ENCODE measurements around the gene KLHL42.
A peak's percentile ranks its signal among the peaks of the same experiment; 100 is the strongest.

KLHL42 gene

GRCh38 chr12:27810756-27811155 is 30.7 kb downstream of the KLHL42 start:
- peak overlapping the region; percentile 9 for H2BK5ac ChIP-seq (ENCODE audit: low read depth, low read length, poor library complexity, severe bottlenecking)
- no peak overlapping the region for H3K27ac ChIP-seq (ENCODE audit: low read length, poor library complexity, severe bottlenecking)
- 87% methylated on average over 4 of the region's 4 CpGs for WGBS

GRCh38 chr12:27812502-27812901 is 32.5 kb downstream of the KLHL42 start:
- Histone ChIP-seq H2BK5ac (ENCODE audit: low read depth, low read length, poor library complexity, severe bottlenecking) (no peak overlapping the region), H3K27me3 (ENCODE audit: control insufficient read depth in 1 of 2, insufficient read depth in 1 of 2, low read length in 2 of 2) (peaks cover 0 to 9% of the 10 kb centered on the region in 2 experiments), H3K27ac (ENCODE audit: low read length, poor library complexity, severe bottlenecking) (no peak overlapping the region), H3K23ac (ENCODE audit: low read length in 2 of 2) (no peak overlapping the region), H3K4me1 (ENCODE audit: control insufficient read depth, insufficient read depth, low read depth, low read length) (peaks cover 2% of the 10 kb centered on the region), H2BK15ac (ENCODE audit: low read depth, poor library complexity, severe bottlenecking) (no peak overlapping the region), H3K9ac (ENCODE audit: low read length) (no peak overlapping the region), H3K18ac (ENCODE audit: low read depth in 1 of 2, low read length in 2 of 2) (no peak overlapping the region), H3K79me1 (replicated peaks; ENCODE audit: low read length, poor library complexity, severe bottlenecking) (no peaks in the 10 kb centered on the region), H2AK5ac (ENCODE audit: low read length, severe bottlenecking) (no peak overlapping the region), H4K8ac (ENCODE audit: low read length) (no peak overlapping the region), H4K91ac (ENCODE audit: low read length) (no peak overlapping the region), H3K14ac (ENCODE audit: low read length in 2 of 2) (no peak overlapping the region), H3K4me2 (ENCODE audit: low read length, poor library complexity, severe bottlenecking) (no peak overlapping the region), H2BK120ac (ENCODE audit: low read depth, low read length) (no peak overlapping the region), H3K4ac (ENCODE audit: low read depth in 1 of 2, low read length in 2 of 2) (no peak overlapping the region), H3K4me3 (ENCODE audit: insufficient read depth in 1 of 2, low read depth in 1 of 2, low read length in 2 of 2) (no peak overlapping the region), H2BK12ac (ENCODE audit: low read length in 2 of 2) (no peak overlapping the region), H3K36me3 (ENCODE audit: control insufficient read depth in 1 of 2, insufficient read depth in 2 of 2, low read depth in 1 of 2, low read length in 2 of 2) (no peaks in the 10 kb centered on the region), H2AFZ (ENCODE audit: low read depth, low read length) (no peak overlapping the region), H3K9me3 (ENCODE audit: control insufficient read depth, low read length) (no peaks in the 10 kb centered on the region)
- WGBS: 70% methylated on average over 6 of the region's 6 CpGs
- no peak for DNase-seq

More at GRCh38 chr12:27810756-27811155, 30.7 kb downstream of the KLHL42 start:
- H4K91ac ChIP-seq (ENCODE audit: low read length): no peak overlapping the region
- H3K27me3 ChIP-seq (ENCODE audit: control insufficient read depth in 1 of 2, insufficient read depth in 1 of 2, low read length in 2 of 2): peaks cover 0 to 9% of the 10 kb centered on the region in 2 experiments
- H3K23ac ChIP-seq (ENCODE audit: low read length in 2 of 2): no peak overlapping the region
- H3K18ac ChIP-seq (ENCODE audit: low read depth in 1 of 2, low read length in 2 of 2): peak overlapping the region in 1 of 2 experiments; percentile 48
- no peak overlapping the region for H2BK15ac ChIP-seq (ENCODE audit: low read depth, poor library complexity, severe bottlenecking)
- no peak for DNase-seq
- H3K79me1 ChIP-seq (replicated peaks; ENCODE audit: low read length, poor library complexity, severe bottlenecking): no peaks in the 10 kb centered on the region
- no peak overlapping the region for H3K4me3 ChIP-seq (ENCODE audit: insufficient read depth in 1 of 2, low read depth in 1 of 2, low read length in 2 of 2)
- no peak overlapping the region for H2BK12ac ChIP-seq (ENCODE audit: low read length in 2 of 2)
- H2AFZ ChIP-seq (ENCODE audit: low read depth, low read length): no peak overlapping the region
- H2AK5ac ChIP-seq (ENCODE audit: low read length, severe bottlenecking): no peak overlapping the region
- no peaks in the 10 kb centered on the region for H3K9me3 ChIP-seq (ENCODE audit: control insufficient read depth, low read length)
- H3K14ac ChIP-seq (ENCODE audit: low read length in 2 of 2): no peak overlapping the region
- H3K4me2 ChIP-seq (ENCODE audit: low read length, poor library complexity, severe bottlenecking): no peak overlapping the region
- no peaks in the 10 kb centered on the region for H3K36me3 ChIP-seq (ENCODE audit: control insufficient read depth in 1 of 2, insufficient read depth in 2 of 2, low read depth in 1 of 2, low read length in 2 of 2)
- H3K9ac ChIP-seq (ENCODE audit: low read length): no peak overlapping the region
- H4K8ac ChIP-seq (ENCODE audit: low read length): no peak overlapping the region
- peaks cover 2% of the 10 kb centered on the region for H3K4me1 ChIP-seq (ENCODE audit: control insufficient read depth, insufficient read depth, low read depth, low read length)
- H3K4ac ChIP-seq (ENCODE audit: low read depth in 1 of 2, low read length in 2 of 2): no peak overlapping the region
- H2BK120ac ChIP-seq (ENCODE audit: low read depth, low read length): no peak overlapping the region

- Histone ChIP-seq H3K27ac (ENCODE audit: low read length, poor library complexity, severe bottlenecking) (no peak overlapping the region), H3K4ac (ENCODE audit: low read depth in 1 of 2, low read length in 2 of 2) (no peak overlapping the region), H4K8ac (ENCODE audit: low read length) (no peak overlapping the region), H3K9me3 (ENCODE audit: control insufficient read depth, low read length) (no peaks in the 10 kb centered on the region), H3K14ac (ENCODE audit: low read length in 2 of 2) (no peak overlapping the region), H3K9ac (ENCODE audit: low read length) (no peak overlapping the region), H3K4me3 (ENCODE audit: insufficient read depth in 1 of 2, low read depth in 1 of 2, low read length in 2 of 2) (no peak overlapping the region), H3K36me3 (ENCODE audit: control insufficient read depth in 1 of 2, insufficient read depth in 2 of 2, low read depth in 1 of 2, low read length in 2 of 2) (no peaks in the 10 kb centered on the region), H4K91ac (ENCODE audit: low read length) (no peak overlapping the region), H2BK15ac (ENCODE audit: low read depth, poor library complexity, severe bottlenecking) (no peak overlapping the region), H2BK5ac (ENCODE audit: low read depth, low read length, poor library complexity, severe bottlenecking) (no peak overlapping the region), H3K4me2 (ENCODE audit: low read length, poor library complexity, severe bottlenecking) (no peak overlapping the region), H3K18ac (ENCODE audit: low read depth in 1 of 2, low read length in 2 of 2) (no peak overlapping the region), H3K4me1 (ENCODE audit: control insufficient read depth, insufficient read depth, low read depth, low read length) (peaks cover 2% of the 10 kb centered on the region), H3K27me3 (ENCODE audit: control insufficient read depth in 1 of 2, insufficient read depth in 1 of 2, low read length in 2 of 2) (peaks cover 0 to 9% of the 10 kb centered on the region in 2 experiments), H3K79me1 (replicated peaks; ENCODE audit: low read length, poor library complexity, severe bottlenecking) (no peaks in the 10 kb centered on the region), H2AK5ac (ENCODE audit: low read length, severe bottlenecking) (no peak overlapping the region), H2BK12ac (ENCODE audit: low read length in 2 of 2) (no peak overlapping the region), H2BK120ac (ENCODE audit: low read depth, low read length) (no peak overlapping the region), H3K23ac (ENCODE audit: low read length in 2 of 2) (no peak overlapping the region), H2AFZ (ENCODE audit: low read depth, low read length) (no peak overlapping the region)
- WGBS: no CpG with 5 or more reads among the region's 2 CpGs
- no peak for DNase-seq
Observed at GRCh38 chr12:27814411-27814810, 34.4 kb downstream of the KLHL42 start.

GRCh38 chr12:27814851-27815591 is 35.0 kb downstream of the KLHL42 start:
- DNase-seq: peak; percentile 8
- Histone ChIP-seq H3K9me3 (ENCODE audit: control insufficient read depth, low read length) (no peaks in the 10 kb centered on the region), H2BK15ac (ENCODE audit: low read depth, poor library complexity, severe bottlenecking) (no peak overlapping the region), H3K79me1 (replicated peaks; ENCODE audit: low read length, poor library complexity, severe bottlenecking) (no peaks in the 10 kb centered on the region), H2BK5ac (ENCODE audit: low read depth, low read length, poor library complexity, severe bottlenecking) (no peak overlapping the region), H2AK5ac (ENCODE audit: low read length, severe bottlenecking) (no peak overlapping the region), H2BK12ac (ENCODE audit: low read length in 2 of 2) (no peak overlapping the region), H3K27ac (ENCODE audit: low read length, poor library complexity, severe bottlenecking) (no peak overlapping the region), H3K4me2 (ENCODE audit: low read length, poor library complexity, severe bottlenecking) (no peak overlapping the region), H2AFZ (ENCODE audit: low read depth, low read length) (no peak overlapping the region), H3K36me3 (ENCODE audit: control insufficient read depth in 1 of 2, insufficient read depth in 2 of 2, low read depth in 1 of 2, low read length in 2 of 2) (no peaks in the 10 kb centered on the region), H3K4ac (ENCODE audit: low read depth in 1 of 2, low read length in 2 of 2) (no peak overlapping the region), H4K91ac (ENCODE audit: low read length) (no peak overlapping the region), H3K4me3 (ENCODE audit: insufficient read depth in 1 of 2, low read depth in 1 of 2, low read length in 2 of 2) (no peak overlapping the region), H3K14ac (ENCODE audit: low read length in 2 of 2) (no peak overlapping the region), H3K18ac (ENCODE audit: low read depth in 1 of 2, low read length in 2 of 2) (no peak overlapping the region), H3K4me1 (ENCODE audit: control insufficient read depth, insufficient read depth, low read depth, low read length) (peaks cover 2% of the 10 kb centered on the region), H2BK120ac (ENCODE audit: low read depth, low read length) (no peak overlapping the region), H3K23ac (ENCODE audit: low read length in 2 of 2) (no peak overlapping the region), H4K8ac (ENCODE audit: low read length) (no peak overlapping the region), H3K27me3 (ENCODE audit: control insufficient read depth in 1 of 2, insufficient read depth in 1 of 2, low read length in 2 of 2) (peaks cover 0 to 9% of the 10 kb centered on the region in 2 experiments), H3K9ac (ENCODE audit: low read length) (no peak overlapping the region)
- 70% methylated on average over 3 of the region's 3 CpGs for WGBS
